Fibroblast of lung (primary cell): ENCODE data around the gene ARHGEF39.

ENCODE experiments used
- CTCF ChIP-seq, 2 donors: IDR thresholded peaks in 1 of 2; conservative IDR thresholded peaks in 1 of 2; 1 replicate in 1 of 2; 2 replicates in 1 of 2; pipeline ENCODE4 v1.5.1; 2011 to 2012; ENCODE audit warnings: low read length in 2 of 2, control low read depth in 1 of 2, inconsistent platforms in 1 of 2, low read depth in 1 of 2, mild to moderate bottlenecking in 1 of 2
- EZH2 ChIP-seq: IDR thresholded peaks from 2 replicates; pipeline ENCODE4 v1.5.1; 2012; ENCODE audit warnings: low read length, control low read depth, mild to moderate bottlenecking; ENCODE audit errors: missing control alignments

DNA sequence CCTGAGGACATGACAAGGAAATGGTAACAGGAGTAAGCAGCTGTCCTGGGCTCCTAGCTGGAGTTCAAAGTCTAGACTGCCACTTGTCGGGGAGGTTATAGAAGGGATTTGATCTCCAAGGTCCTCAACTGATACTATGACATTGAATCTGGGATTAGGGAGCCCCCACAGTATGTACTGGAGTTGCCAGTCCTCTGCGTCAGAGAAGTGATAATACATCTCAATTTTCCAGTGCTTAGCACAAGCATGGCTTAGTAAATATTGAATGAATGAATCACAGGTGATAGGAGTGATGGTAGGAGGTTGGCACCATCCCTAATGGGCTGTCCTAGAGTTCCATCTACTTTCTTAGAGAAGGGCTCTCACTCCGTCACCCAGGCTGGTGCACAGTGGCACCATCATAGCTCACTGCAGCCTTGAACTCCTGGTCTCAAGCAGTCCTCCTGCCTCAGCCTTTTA lies 31.0 kb upstream of the ARHGEF39 start:
- TF ChIP-seq CTCF (conservative IDR thresholded peaks at IDR 0.05 in 1 of 2, IDR thresholded peaks at IDR 0.05 in 1 of 2; ENCODE audit: low read depth in 1 of 2, low read length in 2 of 2) (no peak), EZH2 (no peak)
